Ishikawa (cell line): Measurements from ENCODE around the gene PPIL4.

Source experiments
- EGR1 ChIP-seq: IDR thresholded peaks from 2 replicates; pipeline ENCODE4 v1.6.1; 2012
- EP300 ChIP-seq: IDR thresholded peaks from 2 replicates; pipeline ENCODE4 v1.6.1; 2012; ENCODE audit warnings: borderline replicate concordance
- FOXM1 ChIP-seq: IDR thresholded peaks from 2 replicates; pipeline ENCODE4 v1.6.1; 2012; ENCODE audit warnings: low read depth, borderline replicate concordance
- TAF1 ChIP-seq: IDR thresholded peaks from 2 replicates; pipeline ENCODE4 v1.6.1; 2012; ENCODE audit warnings: low read depth, mild to moderate bottlenecking
- TF ChIP-seq, protein P1 (sequence below): IDR thresholded peaks from 2 replicates; pipeline ENCODE4 v1.6.1; 2012
- TF ChIP-seq, protein P2 (sequence below): IDR thresholded peaks from 2 replicates; pipeline ENCODE4 v1.6.1; 2012; ENCODE audit warnings: low read depth, mild to moderate bottlenecking

DNA sequence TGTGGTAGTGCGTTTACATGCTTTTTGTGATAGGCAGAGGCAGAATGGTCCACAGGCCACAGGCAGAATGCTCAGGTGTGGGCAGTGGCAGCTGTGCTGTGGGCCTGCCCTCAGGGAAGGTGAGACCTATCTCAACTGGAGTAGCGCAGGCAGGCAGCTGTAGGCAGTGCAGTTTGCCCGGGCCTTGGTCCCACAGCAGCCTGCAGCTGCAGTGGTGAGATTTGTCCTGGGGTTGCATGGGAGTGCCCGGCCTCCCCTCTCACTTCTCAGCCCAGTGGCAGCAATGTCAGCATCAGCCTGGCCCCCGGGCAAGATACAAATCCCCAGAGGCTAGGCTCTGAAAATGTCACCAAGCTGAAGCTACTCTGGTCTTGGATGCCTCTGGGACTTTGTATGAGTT is 6.1 kb upstream of the PPIL4 start:
- TF ChIP-seq TAF1 (no peak), EP300 (no peak), FOXM1 (no peak), EGR1 (no peak)
- TF ChIP-seq, protein P1, sequence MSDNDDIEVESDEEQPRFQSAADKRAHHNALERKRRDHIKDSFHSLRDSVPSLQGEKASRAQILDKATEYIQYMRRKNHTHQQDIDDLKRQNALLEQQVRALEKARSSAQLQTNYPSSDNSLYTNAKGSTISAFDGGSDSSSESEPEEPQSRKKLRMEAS, result no peak
- TF ChIP-seq, protein P2, sequence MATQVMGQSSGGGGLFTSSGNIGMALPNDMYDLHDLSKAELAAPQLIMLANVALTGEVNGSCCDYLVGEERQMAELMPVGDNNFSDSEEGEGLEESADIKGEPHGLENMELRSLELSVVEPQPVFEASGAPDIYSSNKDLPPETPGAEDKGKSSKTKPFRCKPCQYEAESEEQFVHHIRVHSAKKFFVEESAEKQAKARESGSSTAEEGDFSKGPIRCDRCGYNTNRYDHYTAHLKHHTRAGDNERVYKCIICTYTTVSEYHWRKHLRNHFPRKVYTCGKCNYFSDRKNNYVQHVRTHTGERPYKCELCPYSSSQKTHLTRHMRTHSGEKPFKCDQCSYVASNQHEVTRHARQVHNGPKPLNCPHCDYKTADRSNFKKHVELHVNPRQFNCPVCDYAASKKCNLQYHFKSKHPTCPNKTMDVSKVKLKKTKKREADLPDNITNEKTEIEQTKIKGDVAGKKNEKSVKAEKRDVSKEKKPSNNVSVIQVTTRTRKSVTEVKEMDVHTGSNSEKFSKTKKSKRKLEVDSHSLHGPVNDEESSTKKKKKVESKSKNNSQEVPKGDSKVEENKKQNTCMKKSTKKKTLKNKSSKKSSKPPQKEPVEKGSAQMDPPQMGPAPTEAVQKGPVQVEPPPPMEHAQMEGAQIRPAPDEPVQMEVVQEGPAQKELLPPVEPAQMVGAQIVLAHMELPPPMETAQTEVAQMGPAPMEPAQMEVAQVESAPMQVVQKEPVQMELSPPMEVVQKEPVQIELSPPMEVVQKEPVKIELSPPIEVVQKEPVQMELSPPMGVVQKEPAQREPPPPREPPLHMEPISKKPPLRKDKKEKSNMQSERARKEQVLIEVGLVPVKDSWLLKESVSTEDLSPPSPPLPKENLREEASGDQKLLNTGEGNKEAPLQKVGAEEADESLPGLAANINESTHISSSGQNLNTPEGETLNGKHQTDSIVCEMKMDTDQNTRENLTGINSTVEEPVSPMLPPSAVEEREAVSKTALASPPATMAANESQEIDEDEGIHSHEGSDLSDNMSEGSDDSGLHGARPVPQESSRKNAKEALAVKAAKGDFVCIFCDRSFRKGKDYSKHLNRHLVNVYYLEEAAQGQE, result no peak
